Measurements from ENCODE around the gene LRTM2. TPM values are rescaled to one million over a fixed set of nuclear protein-coding genes. Genes with fewer than 3 reads are reported as not detected.

Gene LRTM2
- total RNA-seq, 2 donors from 2014 or later: not detected

DNA sequence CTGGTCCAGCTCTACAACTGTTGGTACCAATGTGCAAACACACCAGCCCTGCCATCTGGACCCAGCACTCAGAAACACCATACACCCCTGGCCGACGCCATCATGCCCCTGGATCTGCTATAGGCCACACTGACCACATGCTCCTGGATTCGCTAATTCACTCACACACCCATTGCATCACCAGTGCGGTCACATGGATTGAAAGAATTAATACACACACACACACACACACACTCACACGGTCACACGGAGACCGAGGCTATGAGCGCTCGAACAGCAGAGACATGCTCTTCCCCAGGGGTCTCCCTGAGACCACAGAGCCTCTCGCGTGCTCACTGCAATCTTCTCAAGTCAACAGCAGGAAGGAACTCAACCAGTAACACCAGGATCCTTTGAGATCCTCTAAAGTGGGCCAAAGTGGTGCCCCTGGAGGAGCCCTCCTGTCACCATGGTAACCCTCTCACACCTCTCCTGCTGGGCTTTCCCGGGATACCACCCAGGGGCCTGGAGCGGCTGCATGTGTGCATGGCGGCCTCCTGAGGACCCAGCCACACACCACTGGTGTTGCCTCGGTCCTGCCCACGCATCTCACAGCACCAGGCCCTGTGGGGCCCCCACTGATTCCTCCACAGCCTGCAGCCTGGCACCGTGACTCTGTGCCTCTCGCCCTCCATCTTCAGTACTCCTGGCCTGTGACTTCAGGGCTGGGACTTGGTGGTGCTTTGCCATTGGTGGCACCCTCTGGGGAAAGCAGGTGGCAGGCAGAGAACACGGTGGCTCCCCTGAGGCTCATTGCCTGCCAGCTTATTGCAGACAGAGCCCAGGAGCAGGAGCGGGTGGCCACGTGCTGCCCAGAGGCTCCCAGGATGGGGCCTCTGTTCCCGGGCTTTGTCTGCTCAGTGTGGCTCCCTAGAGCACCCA is 15.1 kb downstream of the LRTM2 start:
- no peak overlapping the region for H3K4me3 ChIP-seq
- no peak overlapping the region for H3K27ac ChIP-seq
- no peaks in the 10 kb centered on the region for H3K4me1 ChIP-seq (ENCODE audit: control insufficient read depth in 1 of 2, low read depth in 2 of 2)
- no peaks in the 10 kb centered on the region for H3K9me3 ChIP-seq
- DNase-seq (ENCODE audit: low spot score) (no peak), ATAC-seq (ENCODE audit: insufficient number of reproducible peaks, low FRiP score, low read depth) (no peak)
- no peaks in the 10 kb centered on the region for H3K36me3 ChIP-seq
- TF ChIP-seq, protein P1, sequence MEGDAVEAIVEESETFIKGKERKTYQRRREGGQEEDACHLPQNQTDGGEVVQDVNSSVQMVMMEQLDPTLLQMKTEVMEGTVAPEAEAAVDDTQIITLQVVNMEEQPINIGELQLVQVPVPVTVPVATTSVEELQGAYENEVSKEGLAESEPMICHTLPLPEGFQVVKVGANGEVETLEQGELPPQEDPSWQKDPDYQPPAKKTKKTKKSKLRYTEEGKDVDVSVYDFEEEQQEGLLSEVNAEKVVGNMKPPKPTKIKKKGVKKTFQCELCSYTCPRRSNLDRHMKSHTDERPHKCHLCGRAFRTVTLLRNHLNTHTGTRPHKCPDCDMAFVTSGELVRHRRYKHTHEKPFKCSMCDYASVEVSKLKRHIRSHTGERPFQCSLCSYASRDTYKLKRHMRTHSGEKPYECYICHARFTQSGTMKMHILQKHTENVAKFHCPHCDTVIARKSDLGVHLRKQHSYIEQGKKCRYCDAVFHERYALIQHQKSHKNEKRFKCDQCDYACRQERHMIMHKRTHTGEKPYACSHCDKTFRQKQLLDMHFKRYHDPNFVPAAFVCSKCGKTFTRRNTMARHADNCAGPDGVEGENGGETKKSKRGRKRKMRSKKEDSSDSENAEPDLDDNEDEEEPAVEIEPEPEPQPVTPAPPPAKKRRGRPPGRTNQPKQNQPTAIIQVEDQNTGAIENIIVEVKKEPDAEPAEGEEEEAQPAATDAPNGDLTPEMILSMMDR (IDR thresholded peaks at IDR 0.05): no peak
- H3K27me3 ChIP-seq (replicated peaks; ENCODE audit: insufficient read depth): no peaks in the 10 kb centered on the region

DNA sequence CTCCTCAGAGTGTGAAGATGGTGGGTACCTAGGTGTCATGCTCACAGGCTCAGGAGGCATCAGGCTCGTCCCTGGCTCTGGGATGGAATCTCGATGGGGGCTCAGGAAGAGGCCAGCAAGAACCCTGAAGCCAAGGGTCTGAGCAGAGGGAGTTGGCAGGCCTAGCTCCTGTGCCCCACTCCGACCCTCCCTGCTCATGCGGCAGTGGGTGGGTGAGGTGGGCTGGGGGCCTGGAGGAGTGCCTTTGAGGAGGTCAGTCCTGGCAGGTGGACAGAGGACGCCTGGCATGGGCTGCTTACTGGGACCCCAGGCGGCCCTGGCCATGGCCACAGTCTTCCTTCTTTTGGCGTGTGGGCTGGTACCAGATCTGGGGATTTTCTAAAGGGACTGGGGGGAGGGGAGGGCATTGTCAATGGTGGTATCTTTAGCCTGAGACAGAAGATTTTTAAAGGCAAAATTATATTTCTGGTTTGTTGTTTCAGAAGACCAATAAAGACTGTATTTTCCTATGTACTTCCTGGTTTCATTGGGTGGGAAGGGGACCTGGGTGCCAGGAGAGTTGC is 16.0 kb downstream of the LRTM2 start:
- Histone ChIP-seq H3K36me3 (no peaks in the 10 kb centered on the region), H3K27me3 (replicated peaks; ENCODE audit: insufficient read depth) (no peaks in the 10 kb centered on the region), H3K9me3 (no peaks in the 10 kb centered on the region), H3K4me3 (no peak overlapping the region), H3K4me1 (ENCODE audit: control insufficient read depth in 1 of 2, low read depth in 2 of 2) (no peaks in the 10 kb centered on the region), H3K27ac (no peak overlapping the region)
- ATAC-seq (ENCODE audit: insufficient number of reproducible peaks, low FRiP score, low read depth): no peak
- no peak for DNase-seq (ENCODE audit: low spot score)
- TF ChIP-seq, protein P1 (IDR thresholded peaks at IDR 0.05): no peak

DNA sequence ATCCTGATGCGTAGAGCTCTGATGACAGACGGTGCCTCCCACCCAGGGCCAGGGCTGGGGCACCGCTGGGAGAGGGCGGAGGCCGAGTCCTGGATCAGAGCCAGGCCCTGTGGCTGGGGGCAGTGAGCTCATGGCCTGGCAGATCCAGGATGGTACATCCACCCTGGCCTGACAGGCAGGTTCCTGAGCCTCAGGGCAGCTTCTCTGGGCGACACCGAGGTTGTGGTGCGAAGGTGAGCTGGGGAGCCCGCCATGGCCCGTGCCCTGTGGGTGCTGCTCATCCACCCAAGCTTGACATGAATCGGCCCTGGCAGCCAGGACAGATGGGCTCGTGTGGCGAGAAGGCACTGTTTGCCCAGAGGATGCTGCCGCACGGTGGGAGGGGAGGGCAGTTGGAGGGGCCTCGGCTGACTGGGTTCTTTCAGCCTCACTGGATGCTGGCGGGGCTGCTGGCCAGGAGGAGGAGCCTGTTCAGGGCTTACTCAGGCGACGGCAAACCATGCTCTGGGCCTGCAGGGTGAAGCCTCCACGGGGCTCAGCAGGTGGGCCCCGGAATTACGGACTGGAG is 16.6 kb downstream of the LRTM2 start:
- H3K9me3 ChIP-seq: no peaks in the 10 kb centered on the region
- no peaks in the 10 kb centered on the region for H3K4me1 ChIP-seq (ENCODE audit: control insufficient read depth in 1 of 2, low read depth in 2 of 2)
- no peaks in the 10 kb centered on the region for H3K36me3 ChIP-seq
- H3K27ac ChIP-seq: no peak overlapping the region
- TF ChIP-seq, protein P1 (IDR thresholded peaks at IDR 0.05): no peak
- H3K4me3 ChIP-seq: no peak overlapping the region
- ATAC-seq (ENCODE audit: insufficient number of reproducible peaks, low FRiP score, low read depth): no peak
- DNase-seq (ENCODE audit: low spot score): no peak
- no peaks in the 10 kb centered on the region for H3K27me3 ChIP-seq (replicated peaks; ENCODE audit: insufficient read depth)

DNA sequence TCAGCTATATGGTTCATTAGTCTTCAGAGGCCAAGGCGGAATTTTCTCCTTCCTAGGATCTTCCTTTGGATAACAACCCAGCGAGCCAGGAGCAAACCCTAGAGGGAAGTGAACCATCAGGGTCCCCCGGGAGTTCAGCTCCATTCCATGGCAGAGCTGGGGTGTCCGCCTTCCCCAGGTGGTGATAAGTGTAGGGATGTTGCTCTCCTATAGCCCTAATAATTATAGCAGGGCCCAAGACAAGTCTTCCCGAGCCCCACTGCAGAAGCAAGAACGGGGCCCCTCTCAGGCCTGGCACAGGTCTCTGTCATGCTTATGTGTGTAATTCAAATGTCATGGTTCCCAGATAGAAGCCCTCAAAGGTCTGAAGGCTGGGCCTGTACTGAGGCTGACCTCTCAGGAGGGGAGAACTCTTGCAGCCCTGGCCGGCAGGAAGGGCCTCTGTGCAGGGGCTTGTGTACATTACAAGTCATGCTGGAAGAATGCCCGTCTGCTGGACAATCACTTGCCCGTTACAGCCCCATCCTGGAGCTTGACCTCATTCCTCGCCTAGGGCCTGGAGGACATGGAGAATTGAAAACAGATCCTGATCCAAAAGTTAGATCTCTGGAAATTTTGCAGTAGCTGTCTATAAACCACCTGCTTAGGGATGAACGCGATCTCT is 17.3 kb downstream of the LRTM2 start:
- Histone ChIP-seq H3K27ac (no peak overlapping the region), H3K36me3 (no peaks in the 10 kb centered on the region), H3K9me3 (no peaks in the 10 kb centered on the region), H3K27me3 (replicated peaks; ENCODE audit: insufficient read depth) (no peaks in the 10 kb centered on the region), H3K4me3 (no peak overlapping the region), H3K4me1 (ENCODE audit: control insufficient read depth in 1 of 2, low read depth in 2 of 2) (no peaks in the 10 kb centered on the region)
- DNase-seq (ENCODE audit: low spot score) (no peak), ATAC-seq (ENCODE audit: insufficient number of reproducible peaks, low FRiP score, low read depth) (no peak)
- TF ChIP-seq, protein P1 (IDR thresholded peaks at IDR 0.05): no peak

Data from thoracic aorta (tissue), 2 donors.